Measurements from ENCODE around the gene C19orf73. TPM values are rescaled to one million over a fixed set of nuclear protein-coding genes. Genes with fewer than 3 reads are reported as not detected.

C19orf73 gene
- total RNA-seq, 1 experiment from 2014 or later: 1.5 TPM

DNA sequence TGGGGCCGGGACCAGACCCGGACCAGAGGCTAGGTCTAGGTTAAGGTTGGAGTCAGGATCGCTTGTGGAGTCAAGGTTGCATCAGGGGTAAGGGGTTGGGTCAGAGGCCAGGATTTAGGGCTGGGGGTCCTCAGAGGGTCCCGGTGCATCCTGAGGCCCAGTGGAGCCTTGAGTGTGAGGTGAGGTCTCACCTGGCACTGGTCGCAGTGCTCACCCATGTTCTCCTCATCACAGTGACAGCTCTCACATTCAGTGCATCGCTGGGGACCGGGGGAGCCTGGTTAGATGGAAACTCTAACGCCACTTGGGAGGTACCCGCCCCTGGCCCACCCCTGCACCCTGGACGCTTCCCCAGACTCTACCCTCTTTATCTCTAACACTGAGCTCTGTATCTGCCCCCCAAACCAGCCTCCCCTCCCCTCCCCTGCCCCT is 33.2 kb upstream of the C19orf73 start:
- H3K27ac ChIP-seq: no peak overlapping the region

DNA sequence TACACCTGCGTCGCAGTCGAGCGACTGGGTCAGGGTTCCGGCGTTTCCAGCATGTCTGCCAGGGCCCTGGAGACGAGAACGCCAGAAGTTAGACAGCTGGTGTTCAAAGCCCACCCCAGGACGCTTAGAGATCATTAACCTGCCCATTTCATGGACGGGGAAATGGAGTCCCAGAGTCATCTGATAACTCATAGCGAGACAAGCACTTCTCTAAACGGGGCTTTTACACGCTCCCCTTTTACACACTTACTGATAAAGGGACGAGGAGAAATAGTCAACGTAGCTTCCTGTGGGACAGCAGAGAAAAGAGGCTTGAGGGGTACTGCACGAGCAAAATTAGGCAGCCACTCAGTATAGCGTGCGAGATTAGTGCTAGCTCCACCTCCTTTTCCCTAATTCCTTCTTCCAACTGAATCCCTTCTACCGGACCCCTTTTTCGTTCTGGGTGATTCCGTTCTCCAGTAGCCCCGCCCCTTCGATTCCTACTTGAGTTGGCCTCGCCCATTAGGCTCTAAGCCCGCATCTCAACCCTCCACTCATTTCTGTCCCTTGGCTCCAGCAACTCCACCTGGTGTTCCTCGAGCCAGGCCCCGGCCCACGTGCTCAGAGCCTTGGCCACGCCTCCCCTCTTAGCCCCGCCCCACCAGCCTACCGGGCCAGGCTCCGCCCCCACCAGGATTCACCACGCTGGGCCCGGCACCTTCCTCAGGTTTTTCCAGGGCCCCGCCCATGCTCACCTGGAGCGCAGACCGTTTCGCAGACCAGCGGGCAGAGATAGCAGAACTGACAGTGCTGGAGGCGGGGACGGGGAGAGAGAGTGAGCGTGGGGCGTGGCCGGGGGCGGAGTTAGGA is 32.5 kb upstream of the C19orf73 start:
- peak; percentile 88 to 92 for DNase-seq
- peak overlapping the region; percentile 99 for H3K4me2 ChIP-seq
- no peak overlapping the region for H2AFZ ChIP-seq
- no peaks in the 10 kb centered on the region for H3K36me3 ChIP-seq (ENCODE audit: low read depth)
- no peaks in the 10 kb centered on the region for H3K27me3 ChIP-seq (ENCODE audit: insufficient read depth, low read depth)
- ChIA-PET CTCF (no interaction called here), POLR2A (ENCODE audit: unreplicated experiment) (no interaction called here)
- no TSS peak for BruUV-seq (replicated peaks)
- peak overlapping the region; percentile 10; the same call in 1 of the 2 replicates for H3K4me3 ChIP-seq
- H3K9me2 ChIP-seq (ENCODE audit: insufficient read depth): no peaks in the 10 kb centered on the region
- no peaks in the 10 kb centered on the region for H3K79me2 ChIP-seq (ENCODE audit: low read depth)
- TF ChIP-seq EZH2 (IDR thresholded peaks at IDR 0.05; ENCODE audit: low read depth): no peak
- TF ChIP-seq CTCF (conservative IDR thresholded peaks at IDR 0.05): no peak
- intact Hi-C loops (cut with micrococcal nuclease; ENCODE audit: unreplicated experiment): no loop called here
- H3K27ac ChIP-seq: no peak overlapping the region
- H3K9me3 ChIP-seq (ENCODE audit: insufficient read depth, low read depth): no peaks in the 10 kb centered on the region
- peaks cover 18% of the 10 kb centered on the region; the same call in 1 of the 2 replicates for H3F3A ChIP-seq (ENCODE audit: insufficient read depth, low read depth)
- no peaks in the 10 kb centered on the region for H4K20me1 ChIP-seq (ENCODE audit: insufficient read depth)
- peaks cover 16% of the 10 kb centered on the region; the same call in 1 of the 2 replicates for H3K4me1 ChIP-seq (replicated peaks; ENCODE audit: insufficient read depth)

More for the DNA sequence above, 33.2 kb upstream of the C19orf73 start:
- H3K36me3 ChIP-seq (ENCODE audit: low read depth): no peaks in the 10 kb centered on the region
- H3F3A ChIP-seq (ENCODE audit: insufficient read depth, low read depth): peaks cover 15% of the 10 kb centered on the region; the same call in 1 of the 2 replicates
- CTCF ChIA-PET: no interaction called here
- no peaks in the 10 kb centered on the region for H3K9me2 ChIP-seq (ENCODE audit: insufficient read depth)
- H4K20me1 ChIP-seq (ENCODE audit: insufficient read depth): no peaks in the 10 kb centered on the region
- intact Hi-C loops (cut with micrococcal nuclease; ENCODE audit: unreplicated experiment): no loop called here
- no peak for TF ChIP-seq EZH2 (IDR thresholded peaks at IDR 0.05; ENCODE audit: low read depth)
- TF ChIP-seq CTCF (conservative IDR thresholded peaks at IDR 0.05): no peak
- H2AFZ ChIP-seq: no peak overlapping the region
- no peak overlapping the region for H3K4me3 ChIP-seq
- H3K4me2 ChIP-seq: 0 out of 2 replicates have a peak overlapping the region, but pooled peaks have one; percentile 99
- no peaks in the 10 kb centered on the region for H3K9me3 ChIP-seq (ENCODE audit: insufficient read depth, low read depth)
- peaks cover 16% of the 10 kb centered on the region; the same call in 1 of the 2 replicates for H3K4me1 ChIP-seq (replicated peaks; ENCODE audit: insufficient read depth)
- DNase-seq: no peak
- H3K27me3 ChIP-seq (ENCODE audit: insufficient read depth, low read depth): no peaks in the 10 kb centered on the region
- BruUV-seq (replicated peaks): no TSS peak
- POLR2A ChIA-PET (ENCODE audit: unreplicated experiment): interaction anchor here (0.6 kb wide), 1 partner anchor 133 kb away, joined by 4 read pairs; no protein-coding TSS in a partner anchor
- no peaks in the 10 kb centered on the region for H3K79me2 ChIP-seq (ENCODE audit: low read depth)

GRCh38 chr19:49150944-49151243 is 32.0 kb upstream of the C19orf73 start:
- Histone ChIP-seq H3K4me3 (peak overlapping the region; percentile 88), H3K4me1 (replicated peaks; ENCODE audit: insufficient read depth) (peaks cover 16% of the 10 kb centered on the region; the same call in 1 of the 2 replicates), H3K79me2 (ENCODE audit: low read depth) (no peaks in the 10 kb centered on the region), H3K9me2 (ENCODE audit: insufficient read depth) (no peaks in the 10 kb centered on the region), H3F3A (ENCODE audit: insufficient read depth, low read depth) (peaks cover 20% of the 10 kb centered on the region; the same call in 1 of the 2 replicates), H2AFZ (peak overlapping the region; percentile 92), H3K9me3 (ENCODE audit: insufficient read depth, low read depth) (no peaks in the 10 kb centered on the region), H3K36me3 (ENCODE audit: low read depth) (no peaks in the 10 kb centered on the region), H4K20me1 (ENCODE audit: insufficient read depth) (no peaks in the 10 kb centered on the region), H3K4me2 (peak overlapping the region; percentile 99), H3K27ac (no peak overlapping the region), H3K27me3 (ENCODE audit: insufficient read depth, low read depth) (no peaks in the 10 kb centered on the region)
- intact Hi-C loops (cut with micrococcal nuclease; ENCODE audit: unreplicated experiment): no loop called here
- POLR2A ChIA-PET (ENCODE audit: unreplicated experiment): interaction anchor here (0.7 kb wide), 1 partner anchor 175 kb away, joined by 6 read pairs; no protein-coding TSS in a partner anchor
- CTCF ChIA-PET: interaction anchor here (0.7 kb wide), 1 partner anchor 21 kb away, joined by 4 read pairs; no protein-coding TSS in a partner anchor
- DNase-seq: peak in 1 of 2 experiments; percentile 28
- TF ChIP-seq EZH2 (IDR thresholded peaks at IDR 0.05; ENCODE audit: low read depth) (no peak), CTCF (conservative IDR thresholded peaks at IDR 0.05) (no peak)
- no TSS peak for BruUV-seq (replicated peaks)
